Measurements from ENCODE around the gene FGR. TPM values are rescaled to one million over a fixed set of nuclear protein-coding genes. Genes with fewer than 3 reads are reported as not detected.
"Not testable (repeated sequence)": the region's sequence is repeated elsewhere in the genome, so short reads cannot be mapped to it uniquely, and the experiment has no call there.

FGR gene
- 1.4 TPM for polyA plus RNA-seq (ENCODE audit: insufficient read length)

GRCh38 chr1:27634985-27635367 is at the start of gene FGR:
FGR (minus strand) TSS chr1:27635185; CDS start chr1:27623916, 11,269 bp downstream.
- DNase-seq (ENCODE audit: low read depth): no peak

- no peak for DNase-seq (ENCODE audit: low read depth)
Observed at GRCh38 chr1:27684176-27684575, 49.2 kb upstream of the FGR start.

- DNase-seq (ENCODE audit: low read depth): no peak
Observed at GRCh38 chr1:27682351-27682944, 47.5 kb upstream of the FGR start.

- DNase-seq (ENCODE audit: low read depth): not testable (repeated sequence)
Observed at GRCh38 chr1:27681580-27681979, 46.6 kb upstream of the FGR start.

- DNase-seq (ENCODE audit: low read depth): not testable (repeated sequence)
Observed at GRCh38 chr1:27680225-27680791, 45.3 kb upstream of the FGR start.

- no peak for DNase-seq (ENCODE audit: low read depth)
Observed at GRCh38 chr1:27678747-27679146, 43.8 kb upstream of the FGR start.

GRCh38 chr1:27676410-27676809 is 41.4 kb upstream of the FGR start:
- no peak for DNase-seq (ENCODE audit: low read depth)

- no peak for DNase-seq (ENCODE audit: low read depth)
Observed at GRCh38 chr1:27672750-27673112, 37.7 kb upstream of the FGR start.

GRCh38 chr1:27671964-27672749 is 37.2 kb upstream of the FGR start, which contains the start of gene IFI6:
IFI6 (minus strand) TSS chr1:27672192; CDS start chr1:27669314, 2,878 bp downstream.
- peak; percentile 97 for DNase-seq (ENCODE audit: low read depth)

- DNase-seq (ENCODE audit: low read depth): no peak
Observed at GRCh38 chr1:27669876-27670275, 34.9 kb upstream of the FGR start.

- DNase-seq (ENCODE audit: low read depth): peak; percentile 24
Observed at GRCh38 chr1:27668808-27669723, 34.1 kb upstream of the FGR start.

GRCh38 chr1:27668121-27668807 is 33.3 kb upstream of the FGR start:
- no peak for DNase-seq (ENCODE audit: low read depth)

- DNase-seq (ENCODE audit: low read depth): no peak
Observed at GRCh38 chr1:27666791-27667254, 31.8 kb upstream of the FGR start.

- no peak for DNase-seq (ENCODE audit: low read depth)
Observed at GRCh38 chr1:27666294-27666693, 31.3 kb upstream of the FGR start.

- DNase-seq (ENCODE audit: low read depth): no peak
Observed at GRCh38 chr1:27665016-27665651, 30.1 kb upstream of the FGR start.

GRCh38 chr1:27664291-27664690 is 29.3 kb upstream of the FGR start:
- no peak for DNase-seq (ENCODE audit: low read depth)

GRCh38 chr1:27662707-27663393 is 27.9 kb upstream of the FGR start:
- peak; percentile 68 for DNase-seq (ENCODE audit: low read depth)

- DNase-seq (ENCODE audit: low read depth): no peak
Observed at GRCh38 chr1:27662261-27662660, 27.3 kb upstream of the FGR start.

GRCh38 chr1:27661412-27662075 is 26.6 kb upstream of the FGR start:
- DNase-seq (ENCODE audit: low read depth): no peak
